Gastrocnemius medialis (tissue), 4 donors: Measurements from ENCODE around the gene ROBO4. TPM values are rescaled to one million over a fixed set of nuclear protein-coding genes. Genes with fewer than 3 reads are reported as not detected.

Experiments
- ATAC-seq, 2 donors: fragments of 150-250 bp; one replicate each; pipeline ENCODE4 v1.9.1; 2016
- DNase-seq, 2 donors: peaks; one replicate each; pipeline ENCODE4 v3.0.0-alpha.2; 2019
- H3K27ac ChIP-seq, 4 donors: fragments of 200-600 bp; sonication (generic); 1 replicate in 1 of 4; 2 replicates in 3 of 4; pipeline ENCODE4 v1.5.1; 2016 to 2018; ENCODE audit warnings: mild to moderate bottlenecking in 2 of 4, moderate library complexity in 1 of 4
- H3K27me3 ChIP-seq, 3 donors: fragments of 200-600 bp; sonication (generic) in 2 of 3; 1 replicate in 1 of 3; 2 replicates in 2 of 3; pipeline versions ENCODE4 v1.5.1 to v1.6.0; 2016 to 2019; ENCODE audit warnings: mild to moderate bottlenecking in 1 of 3, moderate library complexity in 1 of 3
- H3K36me3 ChIP-seq, 2 donors: fragments of 200-600 bp; sonication (generic) in 1 of 2; one replicate each; pipeline ENCODE4 v1.5.1; 2017 to 2018
- H3K4me1 ChIP-seq, 2 donors: fragments of 200-600 bp; sonication (generic) in 1 of 2; one replicate each; pipeline ENCODE4 v1.5.1; 2016 to 2017; ENCODE audit warnings: mild to moderate bottlenecking in 2 of 2
- H3K4me3 ChIP-seq, 4 donors: fragments of 200-600 bp; sonication (generic) in 3 of 4; 1 replicate in 1 of 4; 2 replicates in 3 of 4; pipeline ENCODE4 v1.5.1; 2016 to 2019; ENCODE audit warnings: mild to moderate bottlenecking in 2 of 4
- H3K9me3 ChIP-seq, 3 donors: fragments of 200-600 bp; sonication (generic) in 2 of 3; 1 replicate in 1 of 3; 2 replicates in 2 of 3; pipeline ENCODE4 v1.5.1; 2016 to 2019
- CTCF ChIP-seq, 5 experiments: fragments of 450-650 bp in 3 of 5; fragments of 200-600 bp in 2 of 5; sonication (generic) in 2 of 5; IDR thresholded peaks in 4 of 5; conservative IDR thresholded peaks in 1 of 5; 1 replicate in 4 of 5; 2 replicates in 1 of 5; pipeline ENCODE4 v1.5.1; 2016 to 2019; ENCODE audit warnings: antibody characterized with exemption in 5 of 5, mild to moderate bottlenecking in 3 of 5, moderate library complexity in 3 of 5
- POLR2A ChIP-seq, 2 donors: fragments of 450-650 bp; IDR thresholded peaks; one replicate each; pipeline ENCODE4 v1.6.1; 2017; ENCODE audit warnings: antibody characterized with exemption in 2 of 2, mild to moderate bottlenecking in 2 of 2, moderate library complexity in 2 of 2
- in situ Hi-C, 4 donors: fragments of 200-750 bp; cut with MboI; loops; one replicate each; pipeline versions ENCODE4 v1.15.0 to v1.8.0; 2017; ENCODE audit warnings: low sequenced_read_pairs in 4 of 4
- intact Hi-C: fragments of 100-400 bp; cut with DNase I; formaldehyde crosslinking; loops from one replicate; pipeline ENCODE4 v1.15.1; 2023; ENCODE audit warnings: low total_unique reads
- total RNA-seq, 4 donors: library from RNA; depleted of rRNA; stranded (reverse); fragments of >200 nt; gene quantifications; one replicate each; pipeline versions ENCODE4 v1.1.0 to v1.2.3, GENCODE V29; 2016

Gene ROBO4
- total RNA-seq, 4 donors from 2014 or later, result 7.6 to 18.7 (median 14.7) TPM

GRCh38 chr11:124900464-124900863, 2.8 kb upstream of the ROBO4 start:
- TF ChIP-seq POLR2A (IDR thresholded peaks at IDR 0.05) (no peak), CTCF (IDR thresholded peaks at IDR 0.05 in 4 of 5, conservative IDR thresholded peaks at IDR 0.05 in 1 of 5) (no peak)
- Histone ChIP-seq H3K27ac (peak overlapping the region; percentile 14 to 80 (median 73)), H3K27me3 (no peaks in the 10 kb centered on the region), H3K4me3 (no peak overlapping the region), H3K4me1 (peaks cover 4 to 17% of the 10 kb centered on the region in 2 donors), H3K36me3 (no peaks in the 10 kb centered on the region), H3K9me3 (no peaks in the 10 kb centered on the region)
- ATAC-seq (peak; percentile 16 to 48), DNase-seq (no peak)
- in situ Hi-C loops, result no loop called here
- intact Hi-C loops, result no loop called here

DNA sequence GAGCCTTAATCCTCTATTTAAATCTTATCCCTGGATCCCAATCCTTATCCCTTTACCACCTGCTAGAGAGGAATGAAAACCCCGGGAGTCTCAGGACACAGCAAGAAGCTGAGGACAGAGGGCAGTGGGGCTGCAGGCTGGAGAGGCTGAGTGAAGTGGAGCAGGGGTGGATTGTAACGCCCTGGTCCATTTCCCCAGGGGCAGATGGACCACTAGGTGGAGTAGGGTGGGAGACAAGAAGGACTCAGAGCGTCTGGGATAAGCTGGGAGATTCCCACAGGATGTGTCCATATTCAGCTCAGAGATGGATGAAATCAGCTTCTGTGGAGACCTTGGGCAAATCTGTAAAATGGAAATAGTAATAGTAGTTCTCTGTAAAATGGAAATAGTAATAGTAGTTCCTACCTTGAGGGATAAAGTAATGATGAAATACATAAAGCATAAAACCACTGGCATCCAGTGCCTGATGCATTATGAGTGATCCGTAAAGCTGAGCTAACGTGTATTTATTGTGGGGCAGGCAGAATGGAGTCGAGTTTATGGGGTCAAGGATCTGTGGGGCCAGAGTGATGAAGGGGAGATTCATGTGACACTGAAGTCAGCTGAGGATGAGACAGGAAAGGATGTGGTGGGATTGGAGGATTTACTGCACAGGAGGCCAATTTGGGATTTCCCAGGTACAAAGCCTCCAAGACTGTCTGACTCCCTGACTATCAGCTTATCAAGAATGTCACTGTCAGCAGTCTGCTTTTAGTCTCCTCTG, 1.9 kb upstream of the ROBO4 start:
- no peaks in the 10 kb centered on the region for H3K9me3 ChIP-seq
- H3K27ac ChIP-seq, result peak overlapping the region; percentile 55 to 80 (median 73)
- no peak overlapping the region for H3K4me3 ChIP-seq
- no peak for TF ChIP-seq CTCF (IDR thresholded peaks at IDR 0.05 in 4 of 5, conservative IDR thresholded peaks at IDR 0.05 in 1 of 5)
- no peak for TF ChIP-seq POLR2A (IDR thresholded peaks at IDR 0.05)
- ATAC-seq, result no peak
- intact Hi-C loops (loop anchor here (2.0 kb wide), 1 partner anchor 23 kb away; no protein-coding TSS in a partner anchor), in situ Hi-C loops (no loop called here)
- peaks cover 4 to 17% of the 10 kb centered on the region in 2 donors for H3K4me1 ChIP-seq
- H3K36me3 ChIP-seq, result no peaks in the 10 kb centered on the region
- DNase-seq, result no peak
- H3K27me3 ChIP-seq, result no peaks in the 10 kb centered on the region

DNA sequence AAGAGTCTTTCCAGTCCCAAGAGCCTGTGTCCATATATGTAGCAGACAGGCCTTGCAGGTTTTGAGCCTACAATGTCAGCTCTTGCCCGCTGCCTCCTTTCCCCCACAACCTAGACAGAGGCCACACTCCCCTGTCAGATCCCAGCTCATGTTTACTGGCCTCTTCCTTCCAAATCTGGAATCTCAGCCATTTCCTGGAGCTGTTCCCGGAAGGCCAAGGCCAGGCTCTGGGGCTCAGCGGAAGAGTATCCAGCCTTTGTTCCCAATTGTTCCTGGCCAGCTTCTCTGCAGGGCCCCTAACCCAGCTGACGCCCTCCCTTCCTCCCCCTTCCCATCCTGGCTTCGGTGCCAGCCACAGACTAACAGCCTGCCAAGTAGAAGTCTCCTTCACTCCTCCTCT, 1.0 kb upstream of the ROBO4 start:
- Histone ChIP-seq H3K27ac (peak overlapping the region; percentile 55 to 80 (median 73)), H3K36me3 (no peaks in the 10 kb centered on the region), H3K4me3 (peak overlapping the region in 1 of 4 donors; percentile 56), H3K27me3 (no peaks in the 10 kb centered on the region), H3K9me3 (no peaks in the 10 kb centered on the region), H3K4me1 (peaks cover 4 to 17% of the 10 kb centered on the region in 2 donors)
- TF ChIP-seq POLR2A (IDR thresholded peaks at IDR 0.05), result no peak
- TF ChIP-seq CTCF (IDR thresholded peaks at IDR 0.05 in 4 of 5, conservative IDR thresholded peaks at IDR 0.05 in 1 of 5), result no peak
- in situ Hi-C loops (no loop called here), intact Hi-C loops (loop anchor here (2.0 kb wide), 1 partner anchor 22 kb away; no protein-coding TSS in a partner anchor)
- ATAC-seq, result peak; percentile 48 to 61
- no peak for DNase-seq

DNA sequence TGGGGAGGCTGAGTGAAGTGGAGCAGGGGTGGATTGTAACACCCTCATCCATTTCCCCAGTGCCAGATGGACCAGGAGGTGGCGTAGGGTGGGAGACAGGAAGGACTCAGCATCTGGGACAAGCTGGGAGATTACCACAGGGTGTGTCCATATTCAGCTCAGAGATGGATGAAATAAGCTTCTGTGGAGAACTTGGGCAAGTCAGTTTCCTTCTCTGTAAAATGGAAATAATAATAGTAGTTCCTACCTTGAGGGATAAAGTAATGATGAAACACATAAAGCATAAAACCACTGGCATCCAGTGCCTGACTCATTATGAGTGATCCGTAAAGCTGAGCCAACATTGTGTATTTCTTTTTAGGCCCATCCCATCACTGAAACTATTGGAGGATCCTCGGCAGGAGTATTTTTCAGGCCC, 607 bp upstream of the ROBO4 start:
- peak; percentile 43 to 46 for ATAC-seq
- Histone ChIP-seq H3K27ac (peak overlapping the region; percentile 55 to 80 (median 73)), H3K9me3 (no peaks in the 10 kb centered on the region), H3K36me3 (no peaks in the 10 kb centered on the region), H3K4me1 (peaks cover 4 to 17% of the 10 kb centered on the region in 2 donors), H3K27me3 (no peaks in the 10 kb centered on the region), H3K4me3 (peak overlapping the region in 2 of 4 donors; percentile 38 to 56)
- intact Hi-C loops (loop anchor here (2.0 kb wide), 1 partner anchor 21 kb away; no protein-coding TSS in a partner anchor), in situ Hi-C loops (no loop called here)
- TF ChIP-seq CTCF (IDR thresholded peaks at IDR 0.05 in 4 of 5, conservative IDR thresholded peaks at IDR 0.05 in 1 of 5) (no peak), POLR2A (IDR thresholded peaks at IDR 0.05) (no peak)
- no peak for DNase-seq
